B cell (primary cell): ENCODE measurements around the gene CGNL1. TPM values are rescaled to one million over a fixed set of nuclear protein-coding genes. Genes with fewer than 3 reads are reported as not detected.

Source experiments
- ATAC-seq: fragments of 200-7000 bp; cut with Tn5 transposase; one replicate; pipeline ENCODE4 v1.10.0; 2021; ENCODE audit warnings: low read depth, mild to moderate bottlenecking, moderate number of reproducible peaks, moderate library complexity
- CTCF ChIA-PET: fragments of 350-600 bp; sonication (Branson Sonifier 250); formaldehyde crosslinking; loops from one replicate; lab custom pipeline; 2021; ENCODE audit warnings: antibody characterized with exemption, inconsistent platforms; lab: Charles Lee
- POLR2A ChIA-PET: fragments of 350-600 bp; sonication (Branson Sonifier 250); formaldehyde crosslinking; loops from one replicate; lab custom pipeline; 2021; ENCODE audit warnings: antibody characterized with exemption; lab: Charles Lee
- DNase-seq: peaks from one replicate; pipeline ENCODE4 v3.0.0; 2013
- H2AFZ ChIP-seq: 2 replicates; pipeline ENCODE4 v1.6.1; 2012; ENCODE audit warnings: mild to moderate bottlenecking, low read depth, low read length; ENCODE audit not compliant: insufficient read depth, poor library complexity, severe bottlenecking
- H3K27ac ChIP-seq, 2 donors: 1 replicate in 1 of 2; 2 replicates in 1 of 2; pipeline ENCODE4 v1.5.1; 2012 to 2013; ENCODE audit warnings: low read length in 2 of 2, mild to moderate bottlenecking in 2 of 2, moderate library complexity in 1 of 2
- H3K27me3 ChIP-seq, 4 experiments: fragments of 200-600 bp in 1 of 4; sonication (generic) in 1 of 4; replicated peaks in 1 of 4; 1 replicate in 2 of 4; 2 replicates in 2 of 4; pipeline versions ENCODE4 v1.6.1 to v1.7.0; 2013 to 2016; ENCODE audit warnings: low read length in 3 of 4, mild to moderate bottlenecking in 2 of 4, mixed read lengths in 1 of 4, moderate library complexity in 1 of 4; ENCODE audit not compliant: insufficient read depth in 4 of 4, control insufficient read depth in 3 of 4; ENCODE audit errors: control extremely low read depth in 1 of 4
- H3K36me3 ChIP-seq, 2 experiments: replicated peaks in 1 of 2; 1 replicate in 1 of 2; 2 replicates in 1 of 2; pipeline versions ENCODE4 v1.6.1 to v1.7.1; 2013; ENCODE audit warnings: low read length in 1 of 2; ENCODE audit not compliant: insufficient read depth in 2 of 2, control insufficient read depth in 1 of 2; ENCODE audit errors: control extremely low read depth in 1 of 2, extremely low read depth in 1 of 2
- H3K4me1 ChIP-seq, 2 donors: fragments of 200-600 bp in 1 of 2; sonication (generic) in 1 of 2; 1 replicate in 1 of 2; 2 replicates in 1 of 2; pipeline versions ENCODE4 v1.5.1 to v1.6.1; 2013 to 2017; ENCODE audit warnings: low read length in 2 of 2; ENCODE audit not compliant: control insufficient read depth in 2 of 2, insufficient read depth in 2 of 2
- H3K4me2 ChIP-seq: replicated peaks from 2 replicates; pipeline ENCODE3; 2012; ENCODE audit warnings: mild to moderate bottlenecking, low read depth, low read length; ENCODE audit not compliant: poor library complexity, severe bottlenecking
- H3K4me3 ChIP-seq, 5 experiments: fragments of 200-600 bp in 1 of 5; sonication (generic) in 1 of 5; 1 replicate in 3 of 5; 2 replicates in 2 of 5; pipeline versions ENCODE4 v1.5.1 to v1.7.0; 2011 to 2016; ENCODE audit warnings: low read length in 4 of 5, mild to moderate bottlenecking in 4 of 5, low read depth in 2 of 5, control low read depth in 1 of 5, moderate library complexity in 1 of 5; ENCODE audit not compliant: insufficient read depth in 1 of 5; ENCODE audit errors: control extremely low read depth in 1 of 5, extremely low read depth in 1 of 5
- H3K79me2 ChIP-seq: fragments of 200-600 bp; sonication (generic); one replicate; pipeline ENCODE4 v1.6.0; 2016; ENCODE audit warnings: low read length; ENCODE audit not compliant: control insufficient read depth, insufficient read depth
- H3K9ac ChIP-seq: fragments of 200-600 bp; sonication (generic); 2 replicates; pipeline ENCODE4 v1.6.1; 2017; ENCODE audit warnings: mild to moderate bottlenecking, low read length, moderate library complexity
- H3K9me3 ChIP-seq, 3 donors: one replicate each; pipeline versions ENCODE4 v1.6.1 to v1.7.1; 2013; ENCODE audit warnings: low read length in 2 of 3; ENCODE audit not compliant: control insufficient read depth in 2 of 3, insufficient read depth in 1 of 3; ENCODE audit errors: control extremely low read depth in 1 of 3
- H4K20me1 ChIP-seq: 2 replicates; pipeline ENCODE4 v1.6.0; 2012; ENCODE audit warnings: mild to moderate bottlenecking, low read length; ENCODE audit not compliant: insufficient read depth, control insufficient read depth, poor library complexity, severe bottlenecking
- H3K27ac Mint-ChIP-seq: one replicate; pipeline ENCODE4 v1.8.0; 2021; ENCODE audit warnings: mixed read lengths
- H3K27me3 Mint-ChIP-seq: one replicate; pipeline ENCODE4 v1.8.0; 2021; ENCODE audit warnings: mixed read lengths
- H3K4me1 Mint-ChIP-seq: one replicate; pipeline ENCODE4 v1.8.0; 2021; ENCODE audit warnings: mixed read lengths
- H3K4me3 Mint-ChIP-seq: one replicate; pipeline ENCODE4 v1.8.0; 2021; ENCODE audit warnings: mixed read lengths
- H3K9me3 Mint-ChIP-seq: one replicate; pipeline ENCODE4 v1.8.0; 2022; ENCODE audit warnings: mixed read lengths; ENCODE audit not compliant: insufficient read depth
- CTCF ChIP-seq: fragments of 200-600 bp; IDR thresholded peaks from one replicate; pipeline ENCODE4 v1.8.0; 2022; ENCODE audit warnings: antibody characterized with exemption, mild to moderate bottlenecking
- EZH2 ChIP-seq: IDR thresholded peaks from 2 replicates; pipeline ENCODE4 v1.6.1; 2012; ENCODE audit warnings: borderline replicate concordance, low read depth, mild to moderate bottlenecking, moderate library complexity, low read length; ENCODE audit not compliant: insufficient read depth, poor library complexity, severe bottlenecking
- WGBS: methylation state at CpG from one replicate; pipeline ENCODE4 v1.1.5; 2013; ENCODE audit warnings: missing lambda C conversion rate; ENCODE audit not compliant: insufficient coverage; 5-methylcytosine and 5-hydroxymethylcytosine counted together
- intact Hi-C: fragments of 100-400 bp; cut with micrococcal nuclease; formaldehyde crosslinking; loops from one replicate; pipeline ENCODE4 v1.10.0; 2022
- polyA plus RNA-seq: library from polyadenylated mRNA; depleted of rRNA; stranded (reverse); fragments of >200 nt; gene quantifications from 2 replicates; pipeline ENCODE4 v1.2.3, GENCODE V29; 2012
- total RNA-seq, 2 donors: library from RNA; stranded (reverse); fragments of 120-200 nt in 1 of 2; gene quantifications; 1 replicate in 1 of 2; 2 replicates in 1 of 2; pipeline versions ENCODE4 v1.2.3 to v1.2.4, GENCODE V29; 2013 to 2022

CGNL1 gene
- total and polyA plus RNA-seq, 2 donors (not counting 1 experiment from before 2014, with no cell fraction given): 0.03 to 0.12 TPM

- POLR2A ChIA-PET: no interaction called here
Measured at GRCh38 chr15:57443486-57443885, 67.2 kb downstream of the CGNL1 start.

More at GRCh38 chr15:57443486-57443885, 67.2 kb downstream of the CGNL1 start:
- H4K20me1 ChIP-seq: no peaks in the 10 kb centered on the region
- H3K4me2 ChIP-seq: no peak overlapping the region
- ATAC-seq: no peak
- H3K27ac Mint-ChIP-seq: no peak overlapping the region
- H3K9ac ChIP-seq: no peak overlapping the region
- H2AFZ ChIP-seq: no peak overlapping the region
- CTCF ChIA-PET: no interaction called here
- H3K27me3 Mint-ChIP-seq: no peaks in the 10 kb centered on the region
- H3K27ac ChIP-seq: no peak overlapping the region
- no peak overlapping the region for H3K4me3 Mint-ChIP-seq
- no peaks in the 10 kb centered on the region for H3K36me3 ChIP-seq
- TF ChIP-seq EZH2: no peak
- no peak for TF ChIP-seq CTCF
- H3K9me3 ChIP-seq: no peaks in the 10 kb centered on the region
- no peaks in the 10 kb centered on the region for H3K79me2 ChIP-seq
- H3K27me3 ChIP-seq: no peaks in the 10 kb centered on the region
- no peaks in the 10 kb centered on the region for H3K9me3 Mint-ChIP-seq
- intact Hi-C loops: no loop called here
- DNase-seq: no peak
- H3K4me1 Mint-ChIP-seq: peaks cover 7% of the 10 kb centered on the region
- WGBS: 85% methylated on average over 5 of the region's 8 CpGs
- H3K4me3 ChIP-seq: no peak overlapping the region
- H3K4me1 ChIP-seq: peaks cover 6 to 7% of the 10 kb centered on the region in 2 donors
